HEK293 (cell line): ENCODE results near the gene TCAF1.
"Not testable (repeated sequence)": the region's sequence is repeated elsewhere in the genome, so short reads cannot be mapped to it uniquely, and the experiment has no call there.

Experiments
- EGR2 ChIP-seq: fragments of 450-650 bp; formaldehyde crosslinking; IDR thresholded peaks from 2 replicates; pipeline ENCODE4 v1.5.1; 2016; ENCODE audit warnings: low read depth, missing biosample characterization, missing genetic modification characterization
- HOXA7 ChIP-seq: sonication (generic); formaldehyde crosslinking; IDR thresholded peaks from 2 replicates; pipeline ENCODE4 v1.8.1; 2022; ENCODE audit warnings: missing genetic modification reagents, borderline replicate concordance
- KLF1 ChIP-seq: fragments of 450-650 bp; formaldehyde crosslinking; IDR thresholded peaks from 2 replicates; pipeline ENCODE4 v1.5.1; 2016; ENCODE audit warnings: missing biosample characterization, missing genetic modification characterization
- SETDB1 ChIP-seq: IDR thresholded peaks from one replicate; pipeline ENCODE4 v1.6.1; 2017; ENCODE audit warnings: mild to moderate bottlenecking, low read length, moderate library complexity, mixed read lengths; ENCODE audit not compliant: insufficient read length
- SP7 ChIP-seq: fragments of 450-650 bp; formaldehyde crosslinking; IDR thresholded peaks from 2 replicates; pipeline ENCODE4 v1.5.1; 2016; ENCODE audit warnings: missing biosample characterization, missing genetic modification characterization
- ZBTB48 ChIP-seq: fragments of 450-650 bp; formaldehyde crosslinking; IDR thresholded peaks from 2 replicates; pipeline ENCODE4 v1.5.1; 2016; ENCODE audit warnings: missing biosample characterization, missing genetic modification characterization
- ZNF2 ChIP-seq: fragments of 450-650 bp; formaldehyde crosslinking; IDR thresholded peaks from 2 replicates; pipeline ENCODE4 v1.5.1; 2016; ENCODE audit warnings: missing biosample characterization, missing genetic modification characterization
- TF ChIP-seq, protein P1 (sequence below): fragments of 450-650 bp; formaldehyde crosslinking; IDR thresholded peaks from 2 replicates; pipeline ENCODE4 v1.5.1; 2016; ENCODE audit warnings: missing biosample characterization, missing genetic modification characterization
- TF ChIP-seq, protein P2 (sequence below): fragments of 450-650 bp; formaldehyde crosslinking; IDR thresholded peaks from 2 replicates; pipeline ENCODE4 v1.5.1; 2016; ENCODE audit warnings: missing biosample characterization, missing genetic modification characterization

DNA sequence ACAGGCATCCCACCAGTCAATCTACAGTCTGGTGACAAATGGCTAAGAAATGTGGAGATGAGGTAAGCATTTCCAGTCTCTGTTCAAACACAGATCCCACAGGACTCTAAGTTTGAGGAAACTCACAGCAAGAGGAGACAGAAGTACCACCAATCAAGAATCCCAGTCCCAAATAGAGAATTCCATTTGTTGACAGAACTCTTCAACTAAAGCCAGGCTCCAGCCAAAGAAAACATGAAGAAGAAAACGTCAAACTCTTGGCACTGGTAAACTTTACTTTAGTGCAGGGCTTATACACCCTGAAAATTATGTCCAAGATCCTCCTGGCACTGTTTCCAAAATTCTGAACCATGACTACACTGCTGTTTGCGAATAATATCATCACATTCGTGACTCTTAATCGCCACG, 95.3 kb downstream of the TCAF1 start:
- TF ChIP-seq, protein P1, sequence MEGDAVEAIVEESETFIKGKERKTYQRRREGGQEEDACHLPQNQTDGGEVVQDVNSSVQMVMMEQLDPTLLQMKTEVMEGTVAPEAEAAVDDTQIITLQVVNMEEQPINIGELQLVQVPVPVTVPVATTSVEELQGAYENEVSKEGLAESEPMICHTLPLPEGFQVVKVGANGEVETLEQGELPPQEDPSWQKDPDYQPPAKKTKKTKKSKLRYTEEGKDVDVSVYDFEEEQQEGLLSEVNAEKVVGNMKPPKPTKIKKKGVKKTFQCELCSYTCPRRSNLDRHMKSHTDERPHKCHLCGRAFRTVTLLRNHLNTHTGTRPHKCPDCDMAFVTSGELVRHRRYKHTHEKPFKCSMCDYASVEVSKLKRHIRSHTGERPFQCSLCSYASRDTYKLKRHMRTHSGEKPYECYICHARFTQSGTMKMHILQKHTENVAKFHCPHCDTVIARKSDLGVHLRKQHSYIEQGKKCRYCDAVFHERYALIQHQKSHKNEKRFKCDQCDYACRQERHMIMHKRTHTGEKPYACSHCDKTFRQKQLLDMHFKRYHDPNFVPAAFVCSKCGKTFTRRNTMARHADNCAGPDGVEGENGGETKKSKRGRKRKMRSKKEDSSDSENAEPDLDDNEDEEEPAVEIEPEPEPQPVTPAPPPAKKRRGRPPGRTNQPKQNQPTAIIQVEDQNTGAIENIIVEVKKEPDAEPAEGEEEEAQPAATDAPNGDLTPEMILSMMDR, result not testable (repeated sequence)
- TF ChIP-seq SP7 (tag by site-specific recombination); ZBTB48; ZNF2 (tag by site-specific recombination); KLF1 (tag by site-specific recombination); SETDB1; HOXA7 (CRISPR knock-in tag); EGR2 (tag by site-specific recombination): not testable (repeated sequence)
- TF ChIP-seq, protein P2, sequence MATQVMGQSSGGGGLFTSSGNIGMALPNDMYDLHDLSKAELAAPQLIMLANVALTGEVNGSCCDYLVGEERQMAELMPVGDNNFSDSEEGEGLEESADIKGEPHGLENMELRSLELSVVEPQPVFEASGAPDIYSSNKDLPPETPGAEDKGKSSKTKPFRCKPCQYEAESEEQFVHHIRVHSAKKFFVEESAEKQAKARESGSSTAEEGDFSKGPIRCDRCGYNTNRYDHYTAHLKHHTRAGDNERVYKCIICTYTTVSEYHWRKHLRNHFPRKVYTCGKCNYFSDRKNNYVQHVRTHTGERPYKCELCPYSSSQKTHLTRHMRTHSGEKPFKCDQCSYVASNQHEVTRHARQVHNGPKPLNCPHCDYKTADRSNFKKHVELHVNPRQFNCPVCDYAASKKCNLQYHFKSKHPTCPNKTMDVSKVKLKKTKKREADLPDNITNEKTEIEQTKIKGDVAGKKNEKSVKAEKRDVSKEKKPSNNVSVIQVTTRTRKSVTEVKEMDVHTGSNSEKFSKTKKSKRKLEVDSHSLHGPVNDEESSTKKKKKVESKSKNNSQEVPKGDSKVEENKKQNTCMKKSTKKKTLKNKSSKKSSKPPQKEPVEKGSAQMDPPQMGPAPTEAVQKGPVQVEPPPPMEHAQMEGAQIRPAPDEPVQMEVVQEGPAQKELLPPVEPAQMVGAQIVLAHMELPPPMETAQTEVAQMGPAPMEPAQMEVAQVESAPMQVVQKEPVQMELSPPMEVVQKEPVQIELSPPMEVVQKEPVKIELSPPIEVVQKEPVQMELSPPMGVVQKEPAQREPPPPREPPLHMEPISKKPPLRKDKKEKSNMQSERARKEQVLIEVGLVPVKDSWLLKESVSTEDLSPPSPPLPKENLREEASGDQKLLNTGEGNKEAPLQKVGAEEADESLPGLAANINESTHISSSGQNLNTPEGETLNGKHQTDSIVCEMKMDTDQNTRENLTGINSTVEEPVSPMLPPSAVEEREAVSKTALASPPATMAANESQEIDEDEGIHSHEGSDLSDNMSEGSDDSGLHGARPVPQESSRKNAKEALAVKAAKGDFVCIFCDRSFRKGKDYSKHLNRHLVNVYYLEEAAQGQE (tag by site-specific recombination), result not testable (repeated sequence)
